Dendritic cell treated with granulocyte-macrophage colony-stimulating factor and Interleukin-4, amounts not matched to agents 40 ng/mL and 50 ng/mL, for 4 days (primary cell): Measurements from ENCODE around the gene ANKHD1.
"Not testable (repeated sequence)": the region's sequence is repeated elsewhere in the genome, so short reads cannot be mapped to it uniquely, and the experiment has no call there.

Experiments
- H3K27ac Mint-ChIP-seq: one replicate; pipeline ENCODE4 v1.8.0; 2022; ENCODE audit warnings: mild to moderate bottlenecking, mixed read lengths
- H3K27me3 Mint-ChIP-seq: one replicate; pipeline ENCODE4 v1.8.0; 2022; ENCODE audit warnings: mild to moderate bottlenecking, mixed read lengths
- H3K36me3 Mint-ChIP-seq: one replicate; pipeline ENCODE4 v1.8.0; 2022; ENCODE audit warnings: low read depth, mixed read lengths
- H3K4me1 Mint-ChIP-seq: one replicate; pipeline ENCODE4 v1.8.0; 2022; ENCODE audit warnings: low read depth, mixed read lengths
- H3K4me3 Mint-ChIP-seq: one replicate; pipeline ENCODE4 v1.8.0; 2022; ENCODE audit warnings: mild to moderate bottlenecking, moderate library complexity, mixed read lengths
- H3K9me3 Mint-ChIP-seq: one replicate; pipeline ENCODE4 v1.8.0; 2022; ENCODE audit warnings: mixed read lengths
- intact Hi-C: fragments of 100-400 bp; cut with micrococcal nuclease; formaldehyde crosslinking; loops from one replicate; pipeline ENCODE4 v1.15.0; 2022

Gene ANKHD1

GRCh38 chr5:140483055-140483454 lies 81.4 kb downstream of the ANKHD1 start:
- Mint-ChIP-seq H3K27ac (no peak overlapping the region), H3K4me1 (no peaks in the 10 kb centered on the region), H3K36me3 (peaks cover 57% of the 10 kb centered on the region), H3K9me3 (no peaks in the 10 kb centered on the region), H3K4me3 (no peak overlapping the region), H3K27me3 (no peaks in the 10 kb centered on the region)
- intact Hi-C loops = no loop called here

DNA sequence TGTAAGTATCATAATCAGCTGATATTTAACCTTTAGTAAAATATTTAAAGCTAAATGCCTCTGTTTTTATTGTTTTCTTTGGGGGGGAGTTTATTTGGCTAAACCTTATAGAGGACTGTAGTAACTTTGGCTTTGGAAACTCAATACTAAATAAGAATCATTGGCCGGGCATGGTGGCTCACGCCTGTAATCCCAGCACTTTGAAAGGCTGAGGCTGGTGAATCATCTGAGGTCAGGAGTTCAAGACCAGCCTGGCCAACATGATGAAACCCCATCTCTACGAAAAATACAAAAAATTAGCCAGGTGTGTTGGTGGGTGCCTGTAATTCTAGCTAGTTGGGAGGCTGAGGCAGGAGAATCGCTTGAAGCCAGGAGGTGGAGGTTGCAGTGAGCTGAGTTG lies 86.5 kb downstream of the ANKHD1 start:
- H3K27me3 Mint-ChIP-seq, H3K4me3 Mint-ChIP-seq, H3K27ac Mint-ChIP-seq, H3K9me3 Mint-ChIP-seq, intact Hi-C loops, H3K4me1 Mint-ChIP-seq: not testable (repeated sequence)
- peaks cover 75% of the 10 kb centered on the region for H3K36me3 Mint-ChIP-seq

DNA sequence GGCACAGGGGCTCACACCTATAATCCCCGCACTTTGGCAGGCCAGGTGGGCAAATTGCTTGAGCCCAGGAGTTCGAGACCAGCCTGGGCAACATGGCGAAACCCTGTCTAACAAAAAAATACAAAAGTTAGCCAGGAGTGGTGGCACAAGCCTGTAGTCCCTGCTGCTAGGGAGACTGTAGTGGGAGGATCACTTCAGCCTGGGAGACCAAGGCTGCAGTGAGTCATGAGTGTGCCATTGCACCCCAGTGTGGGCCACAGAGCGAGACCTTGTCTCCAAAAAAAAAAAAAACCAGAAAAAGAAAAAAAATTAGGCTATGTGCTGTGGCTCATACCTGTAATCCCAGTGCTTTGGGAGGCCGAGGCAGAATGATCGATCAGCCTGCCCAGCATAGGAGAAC lies 87.3 kb downstream of the ANKHD1 start:
- Mint-ChIP-seq H3K27ac (no peak overlapping the region), H3K27me3 (no peaks in the 10 kb centered on the region), H3K36me3 (peaks cover 80% of the 10 kb centered on the region), H3K9me3 (no peaks in the 10 kb centered on the region), H3K4me1 (no peaks in the 10 kb centered on the region), H3K4me3 (no peak overlapping the region)
- intact Hi-C loops = no loop called here

DNA sequence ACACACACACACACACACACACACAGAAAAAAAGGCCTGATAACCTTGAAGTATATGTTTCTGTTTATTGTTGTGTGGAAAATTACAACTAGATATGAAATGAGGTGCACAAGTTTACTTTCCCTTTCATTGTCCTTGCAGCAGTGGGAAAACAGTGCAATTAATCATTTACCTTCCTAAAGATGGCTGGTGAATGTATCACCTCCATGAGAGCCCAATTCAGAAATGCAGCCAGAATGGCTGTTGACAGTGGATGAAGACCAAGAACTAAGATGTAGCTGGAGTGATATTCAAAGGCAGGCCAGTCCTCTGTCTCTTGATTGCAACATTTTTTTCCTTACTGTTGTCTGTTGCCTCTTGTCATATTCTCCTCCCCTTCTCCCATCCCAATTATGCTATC lies 96.3 kb downstream of the ANKHD1 start:
- peaks cover 56% of the 10 kb centered on the region for H3K36me3 Mint-ChIP-seq
- intact Hi-C loops = loop anchor here (5.0 kb wide), 1 partner anchor 39 kb away; no protein-coding TSS in a partner anchor
- no peak overlapping the region for H3K27ac Mint-ChIP-seq
- H3K4me1 Mint-ChIP-seq = no peaks in the 10 kb centered on the region
- no peak overlapping the region for H3K4me3 Mint-ChIP-seq
- no peaks in the 10 kb centered on the region for H3K9me3 Mint-ChIP-seq
- no peaks in the 10 kb centered on the region for H3K27me3 Mint-ChIP-seq

DNA sequence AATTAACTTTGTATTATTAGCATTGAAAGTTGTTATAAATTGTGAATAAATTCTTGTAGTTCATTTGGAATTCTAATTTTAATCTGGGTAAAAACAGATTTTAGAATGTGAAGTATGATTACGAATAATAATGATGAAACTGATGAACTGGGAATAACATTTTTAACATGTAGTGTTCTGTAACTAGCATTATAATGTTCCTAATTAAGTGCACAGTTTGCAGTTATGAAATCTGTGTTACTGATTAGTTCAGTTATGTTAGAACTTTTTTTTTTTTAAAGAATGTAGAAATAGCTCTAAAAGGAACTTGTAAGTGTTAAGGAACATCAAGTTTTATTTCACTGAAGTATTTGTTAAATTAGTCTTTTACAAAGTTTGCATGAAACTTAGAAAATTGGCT lies 97.0 kb downstream of the ANKHD1 start:
- H3K4me1 Mint-ChIP-seq = no peaks in the 10 kb centered on the region
- no peak overlapping the region for H3K4me3 Mint-ChIP-seq
- H3K36me3 Mint-ChIP-seq = peaks cover 50% of the 10 kb centered on the region
- intact Hi-C loops = loop anchor here (5.0 kb wide), 1 partner anchor 39 kb away; no protein-coding TSS in a partner anchor
- H3K9me3 Mint-ChIP-seq = no peaks in the 10 kb centered on the region
- no peaks in the 10 kb centered on the region for H3K27me3 Mint-ChIP-seq
- H3K27ac Mint-ChIP-seq = no peak overlapping the region

GRCh38 chr5:140502834-140503233 lies 101.2 kb downstream of the ANKHD1 start:
- Mint-ChIP-seq H3K27ac (no peak overlapping the region), H3K36me3 (peaks cover 55% of the 10 kb centered on the region), H3K27me3 (no peaks in the 10 kb centered on the region), H3K4me3 (no peak overlapping the region), H3K9me3 (no peaks in the 10 kb centered on the region), H3K4me1 (no peaks in the 10 kb centered on the region)
- intact Hi-C loops = no loop called here

GRCh38 chr5:140509898-140510297 lies 108.3 kb downstream of the ANKHD1 start:
- Mint-ChIP-seq H3K36me3 (peaks cover 94% of the 10 kb centered on the region), H3K4me1 (no peaks in the 10 kb centered on the region), H3K4me3 (no peak overlapping the region), H3K9me3 (no peaks in the 10 kb centered on the region), H3K27ac (no peak overlapping the region), H3K27me3 (no peaks in the 10 kb centered on the region)
- intact Hi-C loops = no loop called here

DNA sequence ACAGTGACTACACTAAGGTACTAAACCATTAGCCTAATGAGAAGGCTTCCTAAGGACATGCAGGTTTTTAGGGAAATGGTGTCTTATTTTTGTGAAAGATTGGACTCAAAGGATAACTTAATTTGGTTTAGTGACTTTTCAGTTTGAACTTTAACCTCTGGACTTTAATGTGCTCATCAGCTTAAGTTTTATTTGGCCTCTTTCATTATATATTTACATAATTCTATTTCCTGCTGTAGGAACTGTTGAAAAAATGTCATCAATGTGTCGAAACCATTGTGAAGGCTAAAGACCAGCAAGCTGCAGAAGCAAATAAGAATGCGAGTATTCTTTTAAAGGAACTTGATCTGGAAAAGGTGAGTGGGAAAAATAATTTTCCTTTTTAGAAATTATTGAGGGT lies 111.5 kb downstream of the ANKHD1 start:
- intact Hi-C loops = no loop called here
- Mint-ChIP-seq H3K4me3 (no peak overlapping the region), H3K27ac (no peak overlapping the region), H3K9me3 (peaks cover 9% of the 10 kb centered on the region), H3K4me1 (no peaks in the 10 kb centered on the region), H3K36me3 (peaks cover 78% of the 10 kb centered on the region), H3K27me3 (no peaks in the 10 kb centered on the region)

GRCh38 chr5:140524003-140524402 lies 122.4 kb downstream of the ANKHD1 start:
- no peaks in the 10 kb centered on the region for H3K27me3 Mint-ChIP-seq
- H3K9me3 Mint-ChIP-seq = no peaks in the 10 kb centered on the region
- no peak overlapping the region for H3K4me3 Mint-ChIP-seq
- H3K4me1 Mint-ChIP-seq = peaks cover 6% of the 10 kb centered on the region
- H3K27ac Mint-ChIP-seq = peak overlapping the region; percentile 60
- peaks cover 55% of the 10 kb centered on the region for H3K36me3 Mint-ChIP-seq
- intact Hi-C loops = no loop called here

- peaks cover 95% of the 10 kb centered on the region for H3K36me3 Mint-ChIP-seq
- H3K9me3 Mint-ChIP-seq = no peaks in the 10 kb centered on the region
- intact Hi-C loops = no loop called here
- no peaks in the 10 kb centered on the region for H3K4me1 Mint-ChIP-seq
- no peak overlapping the region for H3K27ac Mint-ChIP-seq
- H3K27me3 Mint-ChIP-seq = no peaks in the 10 kb centered on the region
- no peak overlapping the region for H3K4me3 Mint-ChIP-seq
These were observed 138.6 kb downstream of the ANKHD1 start for GRCh38 chr5:140540227-140540626.

DNA sequence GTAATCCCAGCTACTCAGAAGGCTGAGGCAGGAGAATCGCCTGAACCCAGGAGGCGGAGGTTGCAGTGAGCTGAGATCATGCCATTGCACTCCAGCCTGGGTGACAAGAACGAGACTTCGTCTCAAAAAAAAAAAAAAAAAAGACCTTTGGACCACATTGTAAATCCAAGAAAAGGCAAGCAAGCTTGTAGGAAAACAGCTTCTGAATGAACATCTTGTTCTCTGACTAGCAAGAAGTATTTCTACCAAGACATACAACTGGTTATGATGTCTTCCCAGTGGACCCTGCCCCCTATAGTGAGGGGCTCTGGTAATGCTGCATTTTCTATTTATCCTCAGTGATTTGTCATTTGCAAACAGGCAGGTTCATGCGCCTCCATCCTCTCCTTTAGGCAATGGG lies 141.3 kb downstream of the ANKHD1 start:
- H3K27ac Mint-ChIP-seq = no peak overlapping the region
- H3K4me1 Mint-ChIP-seq = peaks cover 24% of the 10 kb centered on the region
- no peaks in the 10 kb centered on the region for H3K9me3 Mint-ChIP-seq
- H3K36me3 Mint-ChIP-seq = peaks cover 78% of the 10 kb centered on the region
- H3K27me3 Mint-ChIP-seq = no peaks in the 10 kb centered on the region
- H3K4me3 Mint-ChIP-seq = no peak overlapping the region
- intact Hi-C loops = no loop called here

- peaks cover 75% of the 10 kb centered on the region for H3K36me3 Mint-ChIP-seq
- H3K27me3 Mint-ChIP-seq = no peaks in the 10 kb centered on the region
- H3K27ac Mint-ChIP-seq = no peak overlapping the region
- no peak overlapping the region for H3K4me3 Mint-ChIP-seq
- intact Hi-C loops = loop anchor here (5.0 kb wide), 1 partner anchor 167 kb away; no protein-coding TSS in a partner anchor
- H3K4me1 Mint-ChIP-seq = peaks cover 44% of the 10 kb centered on the region
- H3K9me3 Mint-ChIP-seq = no peaks in the 10 kb centered on the region
These were observed 143.4 kb downstream of the ANKHD1 start for GRCh38 chr5:140544986-140545385.

- H3K27me3 Mint-ChIP-seq = no peaks in the 10 kb centered on the region
- no peaks in the 10 kb centered on the region for H3K9me3 Mint-ChIP-seq
These were observed 144.0 kb downstream of the ANKHD1 start for GRCh38 chr5:140545606-140546005.

GRCh38 chr5:140546851-140547507 lies 145.3 kb downstream of the ANKHD1 start:
- peak overlapping the region; percentile 74 for H3K4me3 Mint-ChIP-seq
- intact Hi-C loops = loop anchor here (1.0 to 5.0 kb wide), 3 partner anchors 17 to 165 kb away; partner anchors contain the start of genes APBB3, HARS1, HARS2 and SLC35A4
- peaks cover 76% of the 10 kb centered on the region for H3K36me3 Mint-ChIP-seq

More at GRCh38 chr5:140545606-140546005, 144.0 kb downstream of the ANKHD1 start:
- no peak overlapping the region for H3K27ac Mint-ChIP-seq
- H3K36me3 Mint-ChIP-seq = peaks cover 76% of the 10 kb centered on the region
- no peak overlapping the region for H3K4me3 Mint-ChIP-seq
- peaks cover 49% of the 10 kb centered on the region for H3K4me1 Mint-ChIP-seq
- intact Hi-C loops = loop anchor here (2.0 to 5.0 kb wide), 2 partner anchors 145 to 167 kb away; partner anchors contain the start of genes HARS1 and HARS2

More at GRCh38 chr5:140546851-140547507, 145.3 kb downstream of the ANKHD1 start:
- peak overlapping the region; percentile 94 for H3K27ac Mint-ChIP-seq
- H3K4me1 Mint-ChIP-seq = peaks cover 49% of the 10 kb centered on the region
- no peaks in the 10 kb centered on the region for H3K27me3 Mint-ChIP-seq
- H3K9me3 Mint-ChIP-seq = no peaks in the 10 kb centered on the region
